GM15510 (cell line): ENCODE measurements around the gene ZNF544.

Source experiments
- POLR2A ChIP-seq: IDR thresholded peaks from 3 replicates; pipeline ENCODE4 v1.6.1; 2011; ENCODE audit warnings: borderline replicate concordance; ENCODE audit not compliant: insufficient read length; ENCODE audit errors: extremely low read depth

The ZNF544 gene

GRCh38 chr19:58228585-58229254 is at the start of gene ZNF544:
ZNF544 (plus strand) TSS chr19:58228914; CDS start chr19:58244024, 15,110 bp downstream.
- TF ChIP-seq POLR2A = peak; percentile 94

GRCh38 chr19:58181902-58182576 is 46.7 kb upstream of the ZNF544 start:
- no peak for TF ChIP-seq POLR2A

- TF ChIP-seq POLR2A = no peak
Observed at GRCh38 chr19:58182577-58182988, 46.1 kb upstream of the ZNF544 start.

- TF ChIP-seq POLR2A = peak; percentile 89
Observed at GRCh38 chr19:58182989-58183816, 45.5 kb upstream of the ZNF544 start, which contains the start of gene ZNF274. ZNF274 (plus strand) TSS chr19:58183061; CDS start chr19:58183966, 905 bp downstream.

- no peak for TF ChIP-seq POLR2A
Observed at GRCh38 chr19:58183817-58184215, 44.9 kb upstream of the ZNF544 start.

GRCh38 chr19:58196901-58197616 is 31.7 kb upstream of the ZNF544 start:
- TF ChIP-seq POLR2A = no peak

- TF ChIP-seq POLR2A = no peak
Observed at GRCh38 chr19:58203814-58204475, 24.8 kb upstream of the ZNF544 start.

- TF ChIP-seq POLR2A = no peak
Observed at GRCh38 chr19:58204566-58204965, 24.1 kb upstream of the ZNF544 start.

- no peak for TF ChIP-seq POLR2A
Observed at GRCh38 chr19:58209577-58209976, 19.1 kb upstream of the ZNF544 start.

- TF ChIP-seq POLR2A = no peak
Observed at GRCh38 chr19:58212336-58213074, 16.2 kb upstream of the ZNF544 start.

- no peak for TF ChIP-seq POLR2A
Observed at GRCh38 chr19:58213075-58213369, 15.7 kb upstream of the ZNF544 start.

- TF ChIP-seq POLR2A = no peak
Observed at GRCh38 chr19:58217069-58217481, 11.6 kb upstream of the ZNF544 start.

- no peak for TF ChIP-seq POLR2A
Observed at GRCh38 chr19:58217607-58218391, 10.9 kb upstream of the ZNF544 start.
